SK-N-MC (cell line): ENCODE data around the gene LRRC56.

ENCODE experiments used
- EZH2 ChIP-seq: fragments of 200-600 bp; sonication (generic); IDR thresholded peaks from one replicate; pipeline ENCODE4 v1.6.1; 2017; ENCODE audit warnings: antibody characterized with exemption
- FOXP2 ChIP-seq: optimal IDR thresholded peaks from 2 replicates; pipeline ENCODE3; 2011; ENCODE audit warnings: mild to moderate bottlenecking, moderate library complexity; ENCODE audit not compliant: insufficient read depth; ENCODE audit errors: extremely low read length, control extremely low read depth
- POLR2AphosphoS5 ChIP-seq: IDR thresholded peaks from 2 replicates; pipeline ENCODE4 v1.6.1; 2012; ENCODE audit warnings: mild to moderate bottlenecking, low read depth, low read length, borderline replicate concordance

DNA sequence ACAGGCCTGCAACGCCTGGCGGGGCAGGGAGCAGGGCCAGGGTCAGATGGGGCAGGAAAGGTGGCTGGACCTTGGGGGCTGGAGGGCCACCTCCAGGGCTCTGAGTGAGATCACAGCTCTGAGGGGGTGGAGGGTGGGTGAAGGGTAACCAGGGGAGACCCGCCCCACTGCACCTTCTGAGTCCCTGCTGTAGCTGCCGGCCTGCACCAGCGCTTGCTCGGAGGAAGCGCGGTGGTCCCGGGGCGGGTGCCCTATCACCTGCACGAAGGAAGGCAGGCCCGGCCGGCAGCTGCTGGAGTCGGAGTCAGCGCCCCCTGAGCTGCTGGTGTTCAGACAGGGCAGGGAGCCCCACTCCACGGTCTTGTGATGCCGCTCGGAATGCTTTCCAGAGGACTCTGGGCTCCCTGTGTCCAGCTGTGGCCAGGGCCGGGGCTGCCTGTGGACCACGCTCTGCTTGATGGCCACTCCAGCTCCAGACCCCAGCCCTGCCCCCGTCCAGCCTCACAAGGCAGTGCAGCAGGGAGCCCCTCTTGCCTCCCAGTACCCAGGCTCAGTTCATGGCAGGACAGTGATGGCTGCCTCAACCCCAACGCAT lies 19.4 kb downstream of the LRRC56 start:
- no peak for TF ChIP-seq POLR2AphosphoS5
- TF ChIP-seq FOXP2 = no peak
- TF ChIP-seq EZH2 = no peak
